Activated T-cell treated with anti-CD3 and anti-CD28 coated beads, Interleukin-2, amount 50 U/mL, for 48 hours (primary cell): ENCODE measurements around the gene KCTD21.

ENCODE experiments used
- DNase-seq, 2 experiments: peaks; one replicate each; pipeline ENCODE4 v3.0.0-alpha.2; 2020

The KCTD21 gene

GRCh38 chr11:78171951-78172350, 16.5 kb downstream of the KCTD21 start:
- no peak for DNase-seq

- no peak for DNase-seq
Measured at GRCh38 chr11:78170874-78171549, 17.4 kb downstream of the KCTD21 start.

- no peak for DNase-seq
Measured at GRCh38 chr11:78170413-78170812, 18.0 kb downstream of the KCTD21 start.

- no peak for DNase-seq
Measured at GRCh38 chr11:78168539-78169477, 19.6 kb downstream of the KCTD21 start.

GRCh38 chr11:78166855-78167469, 21.5 kb downstream of the KCTD21 start:
- no peak for DNase-seq

- DNase-seq, result no peak
Measured at GRCh38 chr11:78164471-78164870, 24.0 kb downstream of the KCTD21 start.

GRCh38 chr11:78163828-78164227, 24.6 kb downstream of the KCTD21 start:
- no peak for DNase-seq

- DNase-seq, result no peak
Measured at GRCh38 chr11:78161962-78162371, 26.5 kb downstream of the KCTD21 start.

GRCh38 chr11:78161346-78161745, 27.1 kb downstream of the KCTD21 start:
- no peak for DNase-seq

- no peak for DNase-seq
Measured at GRCh38 chr11:78160557-78160956, 27.9 kb downstream of the KCTD21 start.

GRCh38 chr11:78158987-78159652, 29.3 kb downstream of the KCTD21 start:
- DNase-seq, result no peak

- no peak for DNase-seq
Measured at GRCh38 chr11:78156127-78156844, 32.1 kb downstream of the KCTD21 start.

GRCh38 chr11:78151804-78152203, 36.6 kb downstream of the KCTD21 start:
- no peak for DNase-seq

GRCh38 chr11:78150754-78151153, 37.7 kb downstream of the KCTD21 start:
- no peak for DNase-seq

GRCh38 chr11:78150346-78150745, 38.1 kb downstream of the KCTD21 start:
- no peak for DNase-seq

- no peak for DNase-seq
Measured at GRCh38 chr11:78149646-78150045, 38.8 kb downstream of the KCTD21 start.

- DNase-seq, result no peak
Measured at GRCh38 chr11:78147807-78148206, 40.6 kb downstream of the KCTD21 start.

GRCh38 chr11:78145511-78146025, 42.9 kb downstream of the KCTD21 start:
- no peak for DNase-seq

- DNase-seq, result peak; percentile 25 to 31
Measured at GRCh38 chr11:78140392-78141077, 47.9 kb downstream of the KCTD21 start.

GRCh38 chr11:78139422-78140391, 48.7 kb downstream of the KCTD21 start, which contains the start of gene ALG8:
TSS of gene ALG8 (minus strand) at chr11:78139626. CDS start at chr11:78139588, 38 bp downstream.
- peak; percentile 97 to 98 for DNase-seq
